Immature natural killer cell (primary cell): ENCODE results near the gene MCM3AP. TPM values are rescaled to one million over a fixed set of nuclear protein-coding genes. Genes with fewer than 3 reads are reported as not detected.
A peak's percentile ranks its signal among the peaks of the same experiment; 100 is the strongest.

Experiments used
- DNase-seq, 3 donors: peaks; one replicate each; pipeline ENCODE4 v3.0.0; 2022; ENCODE audit warnings: mixed read lengths in 1 of 3
- H3K27ac Mint-ChIP-seq, 6 donors: one replicate each; pipeline ENCODE4 v1.8.0; 2020; ENCODE audit warnings: mixed read lengths in 6 of 6, mild to moderate bottlenecking in 5 of 6, inconsistent platforms in 4 of 6, moderate library complexity in 3 of 6
- H3K27me3 Mint-ChIP-seq, 3 donors: one replicate each; pipeline ENCODE4 v1.8.0; 2020 to 2021; ENCODE audit warnings: low read depth in 3 of 3, mild to moderate bottlenecking in 3 of 3, mixed read lengths in 3 of 3, moderate library complexity in 3 of 3, inconsistent platforms in 1 of 3
- H3K36me3 Mint-ChIP-seq, 3 donors: one replicate each; pipeline ENCODE4 v1.8.0; 2020; ENCODE audit warnings: mixed read lengths in 3 of 3, inconsistent platforms in 2 of 3, mild to moderate bottlenecking in 2 of 3
- H3K4me1 Mint-ChIP-seq, 2 donors: one replicate each; pipeline ENCODE4 v1.8.0; 2020; ENCODE audit warnings: inconsistent platforms in 2 of 2, mild to moderate bottlenecking in 2 of 2, mixed read lengths in 2 of 2, moderate library complexity in 1 of 2
- H3K4me3 Mint-ChIP-seq, 5 donors: one replicate each; pipeline ENCODE4 v1.8.0; 2020; ENCODE audit warnings: mild to moderate bottlenecking in 5 of 5, mixed read lengths in 5 of 5, inconsistent platforms in 3 of 5, moderate library complexity in 3 of 5
- H3K9me3 Mint-ChIP-seq, 6 donors: one replicate each; pipeline ENCODE4 v1.8.0; 2020; ENCODE audit warnings: mild to moderate bottlenecking in 6 of 6, mixed read lengths in 6 of 6, inconsistent platforms in 4 of 6, moderate library complexity in 3 of 6
- polyA plus RNA-seq, 3 donors: library from polyadenylated mRNA; unstranded; fragments of 300-500 nt; fragmentation: Illumina TruSeq; gene quantifications; one replicate each; pipeline ENCODE4 v1.2.3, GENCODE V29; 2021

The MCM3AP gene
- polyA plus RNA-seq, 3 donors from 2014 or later, result 25.9 to 55.3 (median 28.5) TPM

DNA sequence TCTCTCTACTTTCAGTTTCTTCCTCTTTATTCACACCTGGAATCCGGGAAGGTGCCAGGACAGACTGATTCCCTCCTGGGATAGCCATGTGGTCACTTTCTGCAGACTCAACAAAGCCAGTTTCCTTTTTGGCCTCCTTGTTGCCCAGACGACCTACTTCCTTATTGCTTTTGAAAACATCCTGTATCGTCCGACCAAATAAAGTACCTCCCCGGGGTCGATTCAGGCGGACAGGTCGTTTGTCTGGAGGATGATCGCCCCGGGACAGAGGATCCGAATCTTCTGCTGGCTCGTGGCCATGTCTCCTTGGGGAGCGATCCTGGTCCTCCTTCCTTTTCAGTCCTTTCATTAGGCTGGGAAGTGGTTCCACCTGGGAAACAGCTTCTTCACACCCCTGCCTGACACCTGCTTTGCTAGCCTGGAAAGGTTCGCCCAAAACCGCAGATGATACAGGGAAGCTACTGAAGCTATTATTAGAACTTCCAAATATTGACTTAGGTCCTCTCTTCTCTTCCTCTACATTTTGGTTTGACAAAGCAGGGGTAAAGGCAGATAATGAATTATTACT lies 1.2 kb downstream of the MCM3AP start:
- peaks cover 3 to 17% (median 4%) of the 10 kb centered on the region in 3 donors for H3K27me3 Mint-ChIP-seq
- peaks cover 50 to 68% of the 10 kb centered on the region in 2 donors for H3K4me1 Mint-ChIP-seq
- peak overlapping the region; percentile 40 to 89 (median 69) for H3K4me3 Mint-ChIP-seq
- no peaks in the 10 kb centered on the region for H3K9me3 Mint-ChIP-seq
- no peak for DNase-seq
- peak overlapping the region; percentile 5 to 80 (median 68) for H3K27ac Mint-ChIP-seq
- H3K36me3 Mint-ChIP-seq, result peaks cover 12 to 27% (median 14%) of the 10 kb centered on the region in 3 donors

DNA sequence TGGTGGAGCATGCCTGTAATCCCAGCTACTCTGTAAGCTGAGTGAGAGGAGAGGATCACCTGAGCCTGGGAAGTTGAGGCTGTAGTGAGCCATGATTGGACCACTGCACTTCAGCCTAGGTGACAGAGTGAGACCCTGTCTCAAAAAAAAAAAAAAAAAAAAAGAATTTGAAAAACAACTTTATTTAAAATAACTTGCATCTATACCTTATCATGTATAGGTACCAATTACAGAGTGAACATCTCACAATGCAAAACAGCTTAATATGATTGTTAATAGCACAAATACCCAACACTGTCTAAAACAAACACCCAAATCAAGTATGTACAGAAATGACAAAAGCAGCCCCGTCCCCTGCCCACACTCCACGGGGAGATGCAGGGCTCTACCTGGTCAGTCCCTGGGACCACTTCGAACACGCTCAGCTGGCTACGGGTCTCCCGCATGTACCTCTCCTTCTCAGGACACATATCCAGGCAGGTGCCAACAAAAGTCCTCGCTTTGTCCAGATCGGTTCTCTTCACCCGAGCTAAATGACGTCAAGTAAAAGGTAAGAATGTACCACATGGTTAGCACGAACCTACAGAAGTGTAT lies 10.5 kb downstream of the MCM3AP start:
- peaks cover 28 to 62% (median 43%) of the 10 kb centered on the region in 3 donors for H3K36me3 Mint-ChIP-seq
- no peaks in the 10 kb centered on the region for H3K9me3 Mint-ChIP-seq
- no peak for DNase-seq
- H3K27ac Mint-ChIP-seq, result peak overlapping the region in 3 of 6 donors; percentile 18 to 49 (median 34)
- H3K4me3 Mint-ChIP-seq, result no peak overlapping the region
- H3K4me1 Mint-ChIP-seq, result peaks cover 2 to 11% of the 10 kb centered on the region in 2 donors
- peaks cover 0 to 4% (median 0%) of the 10 kb centered on the region in 3 donors for H3K27me3 Mint-ChIP-seq

DNA sequence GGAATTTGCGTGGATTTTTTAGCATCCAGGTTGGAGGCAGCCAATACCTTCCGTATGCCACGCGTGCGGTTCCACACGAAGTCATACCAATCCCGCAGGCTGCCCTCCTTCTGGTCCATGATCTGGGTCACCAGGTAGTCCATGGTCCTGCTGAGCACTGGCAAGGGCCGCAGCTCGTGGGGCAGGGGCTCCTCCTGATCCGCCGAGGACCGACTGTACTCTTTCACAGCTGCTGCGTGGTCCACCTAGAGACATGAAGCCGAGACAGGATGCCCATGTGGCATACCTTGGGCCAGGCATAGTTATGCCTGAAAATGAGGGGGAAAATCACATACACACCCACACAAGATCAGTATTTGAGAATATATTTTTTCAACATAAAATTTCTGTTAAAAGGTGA lies 12.1 kb downstream of the MCM3AP start:
- peaks cover 2 to 11% of the 10 kb centered on the region in 2 donors for H3K4me1 Mint-ChIP-seq
- no peaks in the 10 kb centered on the region for H3K9me3 Mint-ChIP-seq
- peaks cover 0 to 4% (median 0%) of the 10 kb centered on the region in 3 donors for H3K27me3 Mint-ChIP-seq
- no peak overlapping the region for H3K4me3 Mint-ChIP-seq
- H3K36me3 Mint-ChIP-seq, result peaks cover 31 to 54% (median 39%) of the 10 kb centered on the region in 3 donors
- no peak for DNase-seq
- H3K27ac Mint-ChIP-seq, result peak overlapping the region in 2 of 6 donors; percentile 29 to 41

DNA sequence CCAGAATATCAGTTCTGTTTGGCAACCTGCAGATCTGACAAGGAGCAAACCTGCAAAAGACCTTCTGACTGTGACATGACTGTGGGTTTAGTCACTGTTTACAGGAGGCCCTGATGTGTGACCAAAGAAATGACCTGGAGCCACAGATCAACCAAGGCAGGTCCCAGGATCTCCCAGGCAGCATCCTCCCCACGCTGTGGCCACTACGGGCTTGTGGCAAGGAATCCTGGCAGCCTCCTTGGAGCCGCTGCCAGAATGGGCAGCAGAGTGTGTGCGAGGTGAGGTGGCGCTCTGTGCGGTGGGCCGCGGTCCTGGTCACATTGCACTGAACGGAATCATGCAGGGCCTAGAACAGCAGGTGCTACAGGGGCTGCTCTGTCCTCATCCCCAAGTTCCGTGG lies 15.9 kb downstream of the MCM3AP start:
- peak overlapping the region in 1 of 6 donors; percentile 0 for H3K27ac Mint-ChIP-seq
- H3K27me3 Mint-ChIP-seq, result peaks cover 0 to 2% (median 2%) of the 10 kb centered on the region in 3 donors
- H3K4me1 Mint-ChIP-seq, result peaks cover 0 to 5% of the 10 kb centered on the region in 2 donors
- H3K4me3 Mint-ChIP-seq, result no peak overlapping the region
- no peak for DNase-seq
- peaks cover 28 to 48% (median 31%) of the 10 kb centered on the region in 3 donors for H3K36me3 Mint-ChIP-seq
- no peaks in the 10 kb centered on the region for H3K9me3 Mint-ChIP-seq

DNA sequence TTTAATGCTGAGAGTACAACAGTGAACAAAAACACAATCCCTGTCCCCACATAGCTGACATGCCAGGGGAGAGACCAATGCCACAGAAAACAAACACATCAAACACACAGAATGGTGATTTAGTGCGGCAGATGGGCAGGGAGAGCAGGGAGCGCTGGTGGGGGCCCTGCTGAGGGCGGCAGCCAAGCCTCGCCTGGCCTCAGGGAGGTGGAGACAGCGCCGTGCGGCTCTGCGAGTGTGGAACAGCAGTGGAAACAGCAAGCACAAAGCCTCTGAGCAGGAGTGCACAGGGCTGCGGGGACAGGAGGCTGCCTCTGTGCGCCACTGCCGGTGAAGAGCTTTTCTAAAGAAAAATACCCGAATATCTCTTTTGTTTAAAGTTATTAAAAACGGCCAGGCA lies 17.0 kb downstream of the MCM3AP start:
- H3K36me3 Mint-ChIP-seq, result peaks cover 20 to 37% (median 23%) of the 10 kb centered on the region in 3 donors
- peak overlapping the region in 1 of 6 donors; percentile 76 for H3K27ac Mint-ChIP-seq
- H3K4me3 Mint-ChIP-seq, result no peak overlapping the region
- peaks cover 0 to 2% (median 0%) of the 10 kb centered on the region in 3 donors for H3K27me3 Mint-ChIP-seq
- no peaks in the 10 kb centered on the region for H3K9me3 Mint-ChIP-seq
- peaks cover 0 to under 1% of the 10 kb centered on the region in 2 donors for H3K4me1 Mint-ChIP-seq
- DNase-seq, result no peak

DNA sequence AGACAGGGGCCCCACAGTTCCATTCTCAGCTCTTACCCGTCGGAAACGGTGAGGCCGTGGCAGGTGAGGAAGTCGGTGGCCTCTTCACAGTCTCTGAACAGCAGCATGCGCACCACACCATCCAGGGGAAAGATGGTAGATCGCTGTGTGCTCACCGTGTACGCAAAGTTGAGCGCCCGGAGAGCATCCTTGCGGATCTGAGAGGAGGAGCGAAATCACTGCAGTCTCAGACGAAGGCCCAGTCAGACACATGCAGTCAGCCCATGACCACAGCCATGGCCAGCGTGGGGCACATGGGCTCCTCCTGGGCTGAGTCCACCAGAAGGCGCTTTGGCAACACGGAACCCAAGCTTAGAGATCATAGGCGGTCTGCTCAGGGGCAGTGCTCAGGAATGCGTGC lies 18.5 kb downstream of the MCM3AP start:
- no peaks in the 10 kb centered on the region for H3K9me3 Mint-ChIP-seq
- peaks cover 11 to 32% (median 15%) of the 10 kb centered on the region in 3 donors for H3K36me3 Mint-ChIP-seq
- H3K4me1 Mint-ChIP-seq, result no peaks in the 10 kb centered on the region
- H3K4me3 Mint-ChIP-seq, result no peak overlapping the region
- peaks cover 0 to 2% (median 0%) of the 10 kb centered on the region in 3 donors for H3K27me3 Mint-ChIP-seq
- H3K27ac Mint-ChIP-seq, result peak overlapping the region in 1 of 6 donors; percentile 30
- DNase-seq, result no peak

DNA sequence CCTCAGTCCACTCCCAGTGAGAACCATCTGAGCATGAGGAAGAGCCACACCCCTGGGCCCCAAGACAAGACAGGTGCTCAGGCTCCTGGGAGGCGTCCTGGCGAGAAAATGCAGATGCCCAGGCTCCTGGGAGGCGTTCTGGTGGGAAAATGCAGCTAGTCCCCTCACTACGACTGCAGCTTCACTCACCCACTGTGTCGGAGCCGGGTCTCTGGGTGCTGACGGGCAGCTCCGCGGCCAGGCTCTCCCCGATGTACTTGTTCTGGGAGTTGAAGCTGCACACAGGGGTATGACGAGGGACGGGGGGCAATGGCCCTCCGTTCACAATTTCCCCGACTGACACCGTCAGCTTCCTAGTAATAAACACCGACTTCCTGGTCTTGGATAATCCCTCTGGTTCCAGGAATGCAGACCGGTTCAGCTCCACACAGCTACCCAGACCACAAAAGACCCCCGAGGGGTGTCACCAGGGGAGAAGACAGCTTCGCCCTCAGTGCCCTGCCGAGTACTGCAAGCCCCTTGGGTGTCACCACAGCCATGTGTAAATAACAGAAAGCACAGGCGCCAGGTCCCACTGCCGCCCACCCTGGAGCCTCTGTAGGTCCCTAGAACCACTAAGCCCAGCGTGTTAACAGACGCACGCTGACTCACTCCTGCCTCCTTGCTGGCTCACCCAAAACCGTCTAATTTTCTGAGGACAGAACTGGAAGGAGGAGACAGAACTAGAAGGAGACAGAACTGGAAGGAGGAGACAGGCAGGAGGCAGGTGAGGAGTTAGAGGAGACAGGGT lies 19.5 kb downstream of the MCM3AP start:
- Mint-ChIP-seq H3K4me1 (no peaks in the 10 kb centered on the region), H3K4me3 (no peak overlapping the region), H3K36me3 (peaks cover 13 to 34% (median 13%) of the 10 kb centered on the region in 3 donors), H3K9me3 (no peaks in the 10 kb centered on the region), H3K27ac (peak overlapping the region in 1 of 6 donors; percentile 74), H3K27me3 (peaks cover 0 to 2% (median 0%) of the 10 kb centered on the region in 3 donors)
- DNase-seq, result no peak

DNA sequence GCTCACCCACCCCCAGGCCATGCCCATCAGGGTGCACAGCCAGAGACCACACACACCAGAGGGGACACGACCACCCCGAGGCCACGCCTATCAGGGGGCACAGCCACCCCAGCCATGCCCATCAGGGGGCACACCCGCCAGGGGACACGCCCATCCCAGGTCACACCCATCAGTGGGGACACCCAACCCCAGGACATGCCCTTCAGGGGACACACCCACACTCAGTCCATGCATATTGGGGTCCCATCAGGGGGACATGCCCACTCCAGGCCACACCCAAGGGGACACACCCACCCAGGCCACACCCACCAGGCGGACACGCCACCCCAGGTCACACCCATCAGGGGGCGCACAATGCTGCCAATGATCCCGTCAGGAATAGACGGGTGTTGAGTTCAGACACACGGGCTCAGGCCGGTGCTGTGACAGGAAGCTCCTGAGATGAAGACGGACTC lies 20.7 kb downstream of the MCM3AP start:
- Mint-ChIP-seq H3K36me3 (peaks cover 9 to 31% (median 14%) of the 10 kb centered on the region in 3 donors), H3K4me3 (no peak overlapping the region), H3K4me1 (no peaks in the 10 kb centered on the region), H3K9me3 (no peaks in the 10 kb centered on the region), H3K27ac (no peak overlapping the region), H3K27me3 (peaks cover 0 to 2% (median 0%) of the 10 kb centered on the region in 3 donors)
- no peak for DNase-seq

DNA sequence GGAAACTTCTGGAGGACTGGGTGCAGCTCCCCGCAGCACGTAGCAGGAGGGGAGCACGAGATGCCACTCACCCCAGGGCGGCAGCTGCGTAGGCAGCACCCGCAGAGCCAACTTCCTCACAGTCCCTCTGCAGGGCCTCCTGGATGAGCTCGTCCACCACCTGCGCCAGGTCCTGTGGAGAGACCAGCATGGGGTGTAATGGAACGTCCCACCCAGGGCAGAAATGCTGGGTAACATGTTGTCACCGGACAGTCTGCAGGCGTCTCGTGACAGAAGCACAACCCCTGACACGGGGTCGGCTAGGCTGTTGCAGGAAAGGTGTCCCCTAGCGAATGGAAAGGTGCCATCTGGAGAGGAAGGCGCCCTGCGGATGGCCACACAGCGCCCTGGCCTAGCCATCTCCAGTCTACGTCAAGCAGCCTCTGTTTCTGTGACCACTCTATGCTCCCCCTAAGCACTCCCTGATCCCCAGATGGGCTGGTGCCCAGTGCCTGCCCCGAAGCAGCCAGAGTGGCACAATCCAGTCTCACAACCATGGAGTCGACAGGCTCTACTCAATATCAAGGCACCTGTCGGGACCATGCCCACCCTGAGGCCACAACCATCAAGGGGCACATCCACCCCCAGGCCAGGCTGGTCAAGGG lies 21.2 kb downstream of the MCM3AP start:
- peaks cover 9 to 30% (median 14%) of the 10 kb centered on the region in 3 donors for H3K36me3 Mint-ChIP-seq
- no peak overlapping the region for H3K27ac Mint-ChIP-seq

DNA sequence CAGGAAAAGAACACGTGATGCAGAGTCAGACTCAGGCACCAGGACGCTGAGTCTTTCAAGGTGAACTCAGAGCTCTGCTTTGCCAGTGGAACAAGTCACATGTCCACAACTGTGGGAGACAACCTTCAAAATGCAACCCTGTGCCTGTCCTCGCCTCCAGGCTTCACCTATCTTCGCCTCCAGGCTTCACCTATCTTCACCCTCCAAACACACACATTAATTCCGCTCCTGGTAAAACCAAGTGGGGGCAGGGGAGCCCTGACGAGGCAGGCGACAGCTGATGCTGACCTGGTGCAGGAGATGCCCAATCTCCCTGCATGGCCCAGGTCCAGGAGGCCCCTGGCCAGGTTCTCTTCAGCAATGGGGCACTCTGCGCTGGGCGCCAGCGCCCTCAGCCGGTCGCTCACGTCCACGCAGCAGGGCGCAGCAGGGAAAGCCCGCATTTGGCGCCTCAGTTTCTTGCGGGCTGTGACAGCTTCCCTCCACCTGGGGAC lies 28.9 kb downstream of the MCM3AP start:
- Mint-ChIP-seq H3K9me3 (no peaks in the 10 kb centered on the region), H3K36me3 (peaks cover 25 to 47% (median 29%) of the 10 kb centered on the region in 3 donors)

More for the DNA sequence above, 21.2 kb downstream of the MCM3AP start:
- Mint-ChIP-seq H3K4me1 (no peaks in the 10 kb centered on the region), H3K4me3 (no peak overlapping the region), H3K27me3 (peaks cover 0 to 2% (median 0%) of the 10 kb centered on the region in 3 donors), H3K9me3 (no peaks in the 10 kb centered on the region)
- DNase-seq, result no peak

DNA sequence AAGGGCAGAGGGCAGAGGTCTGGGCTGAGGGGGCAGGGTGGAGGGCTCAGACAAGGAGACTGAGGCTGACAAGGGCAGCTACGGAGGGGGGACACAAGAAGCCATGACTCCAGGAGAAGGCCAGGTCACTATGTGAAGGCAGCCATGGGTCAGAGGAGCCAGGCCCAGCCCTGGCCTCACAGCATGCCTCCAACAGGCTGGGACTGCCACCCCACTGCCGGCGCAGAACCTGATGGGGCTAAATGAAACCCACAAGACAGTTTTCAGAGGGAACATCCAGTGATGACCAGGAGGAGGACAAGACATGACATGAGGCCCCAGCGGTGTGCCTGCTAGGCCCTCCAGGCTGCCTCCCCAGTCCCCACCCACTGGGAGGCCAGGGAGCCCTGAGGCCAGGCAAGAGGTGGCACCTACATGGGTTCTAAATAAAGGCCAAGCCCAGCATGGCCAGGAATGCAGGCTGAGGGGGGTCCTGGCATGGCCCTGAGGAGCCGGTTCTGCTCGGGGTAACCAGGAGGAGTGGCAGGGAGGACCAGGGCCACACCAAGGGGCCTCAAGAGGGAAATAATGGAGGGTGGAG lies 29.6 kb downstream of the MCM3AP start:
- Mint-ChIP-seq H3K36me3 (peaks cover 27 to 46% (median 28%) of the 10 kb centered on the region in 3 donors), H3K27me3 (peaks cover 0 to 10% (median 0%) of the 10 kb centered on the region in 3 donors), H3K4me3 (no peak overlapping the region), H3K27ac (peak overlapping the region in 2 of 6 donors; percentile 94 to 95), H3K9me3 (no peaks in the 10 kb centered on the region), H3K4me1 (peaks cover 36 to 37% of the 10 kb centered on the region in 2 donors)
- no peak for DNase-seq

More for the DNA sequence above, 28.9 kb downstream of the MCM3AP start:
- DNase-seq, result no peak
- Mint-ChIP-seq H3K27ac (peak overlapping the region in 1 of 6 donors; percentile 12), H3K4me3 (no peak overlapping the region), H3K4me1 (peaks cover 29 to 34% of the 10 kb centered on the region in 2 donors), H3K27me3 (peaks cover 0 to 10% (median 0%) of the 10 kb centered on the region in 3 donors)

DNA sequence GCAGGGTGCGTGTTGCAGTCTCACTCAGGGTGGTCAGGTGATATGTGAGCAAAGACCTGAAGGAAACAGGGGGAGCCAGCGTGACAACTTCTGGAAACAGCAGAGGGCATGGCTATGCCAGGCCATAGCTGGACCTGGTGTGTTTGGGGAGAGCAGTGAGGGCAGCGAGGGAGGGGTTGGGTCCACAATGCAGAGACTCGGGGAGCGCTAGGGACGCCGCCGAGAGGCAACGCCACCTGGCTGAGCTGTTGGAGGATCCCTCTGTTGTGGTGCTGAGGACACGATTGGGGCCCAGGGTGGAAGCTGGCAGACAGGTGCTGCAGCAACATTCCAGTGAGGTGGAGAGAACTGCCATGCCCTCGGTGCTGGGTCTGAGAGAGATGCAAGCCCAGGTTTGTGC lies 30.2 kb downstream of the MCM3AP start:
- no peak for DNase-seq
- peak overlapping the region; percentile 79 to 98 (median 94) for H3K27ac Mint-ChIP-seq
- H3K36me3 Mint-ChIP-seq, result peaks cover 31 to 48% (median 31%) of the 10 kb centered on the region in 3 donors
- no peak overlapping the region for H3K4me3 Mint-ChIP-seq
- peaks cover 42 to 44% of the 10 kb centered on the region in 2 donors for H3K4me1 Mint-ChIP-seq
- H3K27me3 Mint-ChIP-seq, result peaks cover 0 to 10% (median 0%) of the 10 kb centered on the region in 3 donors
- no peaks in the 10 kb centered on the region for H3K9me3 Mint-ChIP-seq
